Measurements from ENCODE around the gene CISD3. TPM values are rescaled to one million over a fixed set of nuclear protein-coding genes. Genes with fewer than 3 reads are reported as not detected.
A peak's percentile ranks its signal among the peaks of the same experiment; 100 is the strongest.

CISD3 gene, protein sequence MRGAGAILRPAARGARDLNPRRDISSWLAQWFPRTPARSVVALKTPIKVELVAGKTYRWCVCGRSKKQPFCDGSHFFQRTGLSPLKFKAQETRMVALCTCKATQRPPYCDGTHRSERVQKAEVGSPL
- polyA plus RNA-seq (ENCODE audit: insufficient read length in 10 of 10), result 10 to 100 TPM; 12.0 to 18.9 (median 13.4) TPM
- long read RNA-seq, donor 1, transcript CISD3-204 (4 exons, 2,074 nt), result major isoform, 16 of 18 reads
- long read RNA-seq, donor 1, partial matches to known transcripts, result 0 of 18 reads
- long read RNA-seq, donor 1, other reads (novel, unspliced or antisense), result 0 of 18 reads
- long read RNA-seq, donor 2, transcript CISD3-204 (4 exons, 2,074 nt), result major isoform, 18 of 20 reads
- long read RNA-seq, donor 2, partial matches to known transcripts, result 0 of 20 reads
- long read RNA-seq, donor 2, other reads (novel, unspliced or antisense), result 0 of 20 reads
- long read RNA-seq, donor 3, result 0 reads
- long read RNA-seq, donor 4, transcript CISD3-204 (4 exons, 2,074 nt), result major isoform, 14 of 21 reads
- long read RNA-seq, donor 4, partial matches to known transcripts, result 0 of 21 reads
- long read RNA-seq, donor 4, other reads (novel, unspliced or antisense), result 5 of 21 reads
- long read RNA-seq, donor 5, transcript CISD3-204 (4 exons, 2,074 nt), result major isoform, 19 of 21 reads
- long read RNA-seq, donor 5, partial matches to known transcripts, result 0 of 21 reads
- long read RNA-seq, donor 5, other reads (novel, unspliced or antisense), result 0 of 21 reads
- long read RNA-seq, donor 6, transcript CISD3-204 (4 exons, 2,074 nt), result major isoform, 15 of 20 reads
- long read RNA-seq, donor 6, partial matches to known transcripts, result 0 of 20 reads
- long read RNA-seq, donor 6, other reads (novel, unspliced or antisense), result 0 of 20 reads
- long read RNA-seq, donor 7, transcript CISD3-204 (4 exons, 2,074 nt), result major isoform, 10 of 10 reads
- long read RNA-seq, donor 7, partial matches to known transcripts, result 0 of 10 reads
- long read RNA-seq, donor 7, other reads (novel, unspliced or antisense), result 0 of 10 reads
- long read RNA-seq, donor 8, partial matches to known transcripts, result 0 of 3 reads
- long read RNA-seq, donor 8, other reads (novel, unspliced or antisense), result 0 of 3 reads
- long read RNA-seq, donor 9, partial matches to known transcripts, result 0 of 2 reads
- long read RNA-seq, donor 9, other reads (novel, unspliced or antisense), result 0 of 2 reads

DNA sequence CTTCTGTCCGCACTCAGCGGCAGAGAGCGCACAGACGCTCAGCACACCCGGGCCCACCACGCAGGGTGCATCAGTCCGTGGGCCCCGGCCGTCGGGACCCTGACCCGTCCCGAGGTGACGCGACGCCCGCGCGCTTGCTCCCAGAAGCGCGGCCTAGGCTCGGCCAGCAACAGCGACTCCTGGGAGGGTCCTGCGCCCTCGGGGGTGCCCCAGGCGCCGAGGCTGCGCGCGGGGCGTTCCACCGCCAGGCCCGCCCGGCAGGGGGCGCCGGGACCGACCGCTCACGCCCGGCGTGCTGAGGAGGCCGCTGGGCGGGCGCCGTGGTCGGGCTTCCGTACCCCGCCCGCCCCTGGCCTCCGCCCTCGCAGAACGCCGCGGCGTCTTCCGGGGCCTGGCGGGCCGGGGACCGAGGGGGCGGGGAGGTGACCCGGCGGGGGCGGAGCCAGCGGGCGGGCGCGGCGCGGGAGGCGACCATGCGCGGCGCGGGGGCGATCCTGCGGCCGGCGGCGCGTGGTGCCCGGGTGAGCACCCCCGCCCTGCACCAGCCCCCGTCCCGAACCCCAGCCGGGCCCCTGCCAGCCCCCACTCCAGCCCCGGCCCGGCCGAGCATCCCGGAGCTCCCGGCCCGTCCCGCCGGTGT lies at the start of gene CISD3:
Gene CISD3, plus strand, starts transcription at position 456 of the 640 bp plus-strand sequence. Its CDS starts 18 bp downstream, at position 474.
- peak; percentile 85 to 93 (median 90) for DNase-seq

DNA sequence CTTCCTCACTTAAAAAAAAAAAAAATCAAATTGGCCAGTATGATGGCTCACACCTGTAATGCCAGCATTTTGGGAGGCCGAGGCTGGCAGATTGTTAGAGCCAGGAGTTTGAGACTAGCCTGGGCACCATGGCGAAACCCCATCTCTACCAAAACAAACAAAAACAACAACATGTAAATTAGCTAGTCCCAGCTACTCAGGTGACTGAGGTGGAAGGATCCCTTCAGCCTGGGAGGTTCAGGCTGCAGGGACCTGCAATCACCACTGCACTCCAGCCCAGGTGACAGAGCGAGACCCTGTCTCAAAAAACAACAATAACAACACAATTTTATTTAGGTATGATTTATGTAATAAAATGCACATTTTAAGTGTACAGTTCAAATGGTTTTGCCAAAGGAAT lies 49.0 kb upstream of the CISD3 start:
- DNase-seq, result no peak

DNA sequence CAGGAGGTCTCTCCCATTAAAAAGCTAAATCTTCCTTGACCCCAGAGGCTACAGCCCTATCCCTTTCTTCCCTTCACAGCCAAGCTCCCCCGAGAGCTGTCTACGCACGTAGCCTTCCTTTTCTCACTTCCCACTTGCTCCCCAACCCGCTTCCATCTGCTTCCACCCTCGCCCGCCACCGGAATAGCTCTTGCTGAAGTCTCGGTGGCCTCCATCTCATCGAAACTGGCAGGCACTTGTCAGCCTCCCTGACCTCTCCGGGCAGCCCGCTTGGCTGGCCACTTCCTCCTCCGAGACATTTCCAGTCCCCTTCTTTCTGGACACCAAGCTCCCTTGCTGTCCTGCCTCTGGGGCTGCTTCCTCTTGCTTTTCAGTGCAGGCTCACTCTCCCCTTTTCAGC lies 44.6 kb upstream of the CISD3 start:
- DNase-seq, result peak in 1 of 3 donors; percentile 52

- DNase-seq, result no peak
These were observed 42.9 kb upstream of the CISD3 start for GRCh38 chr17:38687286-38687685.

DNA sequence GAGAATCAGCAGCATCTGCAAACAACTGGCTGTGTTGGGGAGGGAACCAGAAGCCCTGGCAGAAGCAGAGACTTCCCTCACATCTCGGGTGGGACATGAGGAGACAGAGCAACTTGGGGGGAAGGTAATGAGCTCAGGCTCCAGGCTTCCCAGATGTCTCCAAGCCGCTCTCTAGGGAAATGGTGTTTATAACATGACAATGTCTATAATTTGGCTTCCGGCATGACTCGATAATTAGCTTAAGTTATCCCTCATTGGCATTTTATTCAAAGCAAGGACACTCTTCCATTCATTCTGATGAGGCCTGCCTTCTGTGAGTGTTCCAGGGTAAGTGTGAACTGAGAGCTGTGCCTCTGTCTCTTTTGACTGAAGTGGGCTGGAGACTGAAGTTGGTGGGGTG lies 39.8 kb upstream of the CISD3 start:
- no peak for DNase-seq

GRCh38 chr17:38691154-38691553 lies 39.0 kb upstream of the CISD3 start:
- DNase-seq, result no peak

DNA sequence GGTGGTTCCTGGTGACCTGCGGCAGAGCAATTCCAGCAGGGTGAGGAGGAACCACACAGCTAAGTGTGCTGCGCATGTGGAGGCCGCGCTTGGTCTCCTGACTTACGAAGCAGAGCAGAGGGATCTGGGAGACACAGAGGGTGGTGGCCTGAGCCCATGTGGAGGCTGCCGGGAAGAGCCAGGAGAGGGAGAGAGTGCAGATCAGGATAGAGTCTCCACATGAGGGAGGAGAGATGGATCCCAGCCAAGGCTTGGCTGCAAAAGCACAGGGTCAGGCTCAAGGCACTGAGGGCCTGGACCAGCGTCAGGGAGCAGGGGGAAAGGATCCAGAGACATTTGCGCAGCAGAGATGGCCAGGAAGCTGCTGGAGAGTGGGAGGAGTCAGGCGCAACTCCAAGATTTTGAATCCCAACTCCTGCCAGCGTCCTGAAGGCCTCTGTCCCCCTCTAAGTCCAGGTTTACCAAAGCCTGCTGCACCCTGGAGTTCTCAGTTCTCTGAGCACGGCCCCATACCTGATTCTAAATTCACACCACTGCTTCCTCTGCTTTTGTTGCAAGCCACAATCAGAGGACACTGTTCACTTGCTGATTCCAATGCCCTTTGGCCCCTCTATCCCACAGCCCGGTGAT lies 36.3 kb upstream of the CISD3 start:
- peak; percentile 74 to 96 (median 94) for DNase-seq

- no peak for DNase-seq
These were observed 32.9 kb upstream of the CISD3 start for GRCh38 chr17:38697061-38697820.

- no peak for DNase-seq
These were observed 31.4 kb upstream of the CISD3 start for GRCh38 chr17:38698760-38699159.

GRCh38 chr17:38701504-38702165 lies 28.5 kb upstream of the CISD3 start:
- DNase-seq, result no peak

GRCh38 chr17:38702166-38702915 lies 27.8 kb upstream of the CISD3 start:
- DNase-seq, result peak; percentile 89 to 96 (median 91)

GRCh38 chr17:38702916-38703741 lies 27.0 kb upstream of the CISD3 start:
- DNase-seq, result peak in 1 of 3 donors; percentile 41

- peak; percentile 52 to 76 (median 67) for DNase-seq
These were observed 26.2 kb upstream of the CISD3 start for GRCh38 chr17:38703742-38704605.

GRCh38 chr17:38704606-38705522 lies 25.3 kb upstream of the CISD3 start, which contains the start of gene MLLT6:
MLLT6 (plus strand) TSS chr17:38705273; CDS start chr17:38705633, 360 bp downstream.
- peak; percentile 80 to 92 (median 82) for DNase-seq

GRCh38 chr17:38705523-38705802 lies 24.7 kb upstream of the CISD3 start:
- DNase-seq, result no peak

All from muscle of back (tissue), 13 donors.